ENCODE measurements around the gene RGS10.

RGS10 gene

GRCh38 chr10:119520283-119520682, 22.2 kb downstream of the RGS10 start:
- in situ Hi-C loops (cut with MboI; ENCODE audit: low sequenced_read_pairs), result no loop called here

GRCh38 chr10:119518936-119519335, 23.6 kb downstream of the RGS10 start:
- in situ Hi-C loops (cut with MboI; ENCODE audit: low sequenced_read_pairs), result no loop called here

- in situ Hi-C loops (cut with MboI; ENCODE audit: low sequenced_read_pairs), result no loop called here
These were observed 24.3 kb downstream of the RGS10 start for GRCh38 chr10:119518176-119518575.

- in situ Hi-C loops (cut with MboI; ENCODE audit: low sequenced_read_pairs), result no loop called here
These were observed 25.0 kb downstream of the RGS10 start for GRCh38 chr10:119517235-119518141.

DNA sequence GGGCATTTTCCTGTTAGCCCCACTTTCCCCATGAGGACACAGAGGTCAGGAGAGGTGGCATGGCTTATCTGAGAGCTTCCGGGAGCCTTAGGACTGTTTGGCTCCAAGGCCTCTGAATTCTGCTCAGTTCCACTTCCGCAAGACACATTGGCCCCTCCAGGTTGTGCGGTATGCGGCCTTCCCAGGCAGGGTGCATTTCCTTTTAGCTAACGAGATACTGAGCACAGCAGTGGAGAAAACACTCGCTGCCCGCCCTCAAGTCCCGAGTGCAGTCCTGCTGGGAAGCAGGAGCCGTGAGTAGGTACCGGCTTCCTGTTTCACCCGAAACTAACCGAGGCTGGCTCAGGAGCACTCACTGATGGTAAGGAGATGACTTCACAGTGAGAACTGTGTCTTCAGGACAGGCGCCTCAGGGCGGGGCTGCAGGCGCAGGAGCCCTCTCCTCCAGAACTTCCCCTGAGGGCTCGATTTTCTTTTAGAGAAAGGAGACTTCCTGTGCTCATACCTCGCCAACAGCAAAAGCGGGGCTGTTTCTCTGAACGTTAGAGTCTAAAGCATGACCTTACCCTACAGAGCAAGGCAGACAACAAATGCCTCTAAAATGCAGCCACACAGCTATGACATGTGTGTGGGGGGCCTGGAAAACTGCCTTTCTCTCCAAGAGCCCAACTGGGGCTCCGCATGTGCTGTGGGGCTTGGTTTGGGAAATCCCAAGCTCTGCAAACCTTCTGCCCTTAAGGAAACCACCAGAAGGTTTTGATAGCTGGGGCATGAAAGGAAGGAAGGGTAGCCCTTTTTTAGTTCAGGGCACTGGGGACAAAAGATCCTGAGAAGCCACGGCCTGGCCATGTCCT, 25.9 kb downstream of the RGS10 start:
- in situ Hi-C loops (cut with MboI; ENCODE audit: low sequenced_read_pairs), result no loop called here

DNA sequence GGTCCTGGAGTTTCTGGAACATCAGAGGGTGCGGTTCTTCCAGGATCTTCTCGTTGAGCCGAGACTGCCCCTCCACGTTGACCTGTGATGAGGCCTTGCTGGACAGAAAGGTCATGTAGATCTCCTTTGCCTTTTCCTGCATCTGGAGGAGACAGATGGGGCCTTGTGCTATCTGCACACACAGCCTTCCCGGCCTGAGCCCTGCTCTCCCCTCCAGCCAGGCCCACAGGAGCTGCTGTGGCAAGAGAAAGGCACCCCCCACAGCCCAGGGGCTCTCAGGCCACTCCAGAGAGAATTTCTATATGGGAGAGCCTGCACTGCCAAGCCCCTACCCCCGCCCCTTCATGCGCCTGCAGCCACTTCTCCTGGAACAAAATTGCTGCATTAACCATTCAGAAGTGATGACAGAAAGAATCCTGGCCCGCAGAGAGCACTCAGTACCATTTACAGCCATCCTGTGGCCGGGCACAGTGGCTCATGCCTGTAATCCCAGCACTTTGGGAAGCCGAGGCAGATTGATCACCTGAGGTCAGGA, 26.9 kb downstream of the RGS10 start:
- in situ Hi-C loops (cut with MboI; ENCODE audit: low sequenced_read_pairs), result no loop called here

DNA sequence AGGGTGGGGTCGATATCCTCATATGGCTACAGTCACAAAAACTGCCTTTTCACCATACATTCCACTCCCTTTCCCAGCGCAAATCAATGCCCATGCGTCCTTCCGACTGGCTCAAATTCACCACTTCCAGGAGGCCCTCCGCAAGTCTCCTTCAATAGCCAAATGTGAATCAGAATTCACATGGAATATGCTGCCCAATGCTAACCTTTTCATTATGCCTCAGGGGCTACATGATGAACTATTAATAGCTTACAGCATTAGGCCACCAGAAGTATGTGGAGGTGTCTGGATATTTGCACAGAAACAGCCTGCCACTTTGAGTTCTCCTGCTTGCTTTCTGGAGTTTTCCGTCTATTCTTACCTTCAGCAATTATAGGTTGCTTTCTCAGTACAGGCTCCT, 27.7 kb downstream of the RGS10 start:
- in situ Hi-C loops (cut with MboI; ENCODE audit: low sequenced_read_pairs), result no loop called here

DNA sequence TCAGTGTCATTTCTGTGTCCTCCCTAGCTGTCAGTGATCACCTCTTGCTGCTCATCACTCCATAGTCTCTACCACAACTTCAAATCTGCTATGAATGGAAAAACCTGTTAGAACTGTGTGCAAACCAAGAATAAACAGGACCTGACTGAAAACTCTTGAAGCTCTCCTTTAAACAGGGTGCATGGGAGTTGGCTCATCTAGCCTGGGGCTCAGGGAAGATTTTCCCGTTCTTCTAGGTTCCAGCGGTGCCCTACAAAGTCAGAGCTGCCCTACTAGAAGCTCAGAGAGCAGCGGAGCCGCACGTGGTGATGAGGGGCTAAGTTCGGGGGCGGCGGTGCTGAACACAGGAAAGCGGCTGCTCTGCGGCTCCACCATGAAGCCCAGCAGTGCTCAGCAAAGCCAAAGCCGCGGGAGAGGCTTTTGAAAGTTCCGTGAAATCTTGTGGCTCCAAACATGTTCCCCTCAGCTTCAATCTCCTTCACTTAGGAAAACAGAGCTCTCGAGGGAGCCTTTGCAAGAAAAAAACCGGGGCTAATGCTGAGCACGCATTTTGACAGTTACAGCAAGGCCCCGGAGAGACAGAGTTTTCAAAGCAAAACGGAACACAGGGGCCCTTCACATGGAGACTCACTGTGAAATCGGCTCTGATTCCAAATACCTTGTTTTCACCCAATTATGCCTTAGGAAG, 30.5 kb downstream of the RGS10 start:
- in situ Hi-C loops (cut with MboI; ENCODE audit: low sequenced_read_pairs), result no loop called here

GRCh38 chr10:119509909-119510451, 32.5 kb downstream of the RGS10 start:
- in situ Hi-C loops (cut with MboI; ENCODE audit: low sequenced_read_pairs), result no loop called here

GRCh38 chr10:119507115-119507514, 35.4 kb downstream of the RGS10 start:
- in situ Hi-C loops (cut with MboI; ENCODE audit: low sequenced_read_pairs), result no loop called here

DNA sequence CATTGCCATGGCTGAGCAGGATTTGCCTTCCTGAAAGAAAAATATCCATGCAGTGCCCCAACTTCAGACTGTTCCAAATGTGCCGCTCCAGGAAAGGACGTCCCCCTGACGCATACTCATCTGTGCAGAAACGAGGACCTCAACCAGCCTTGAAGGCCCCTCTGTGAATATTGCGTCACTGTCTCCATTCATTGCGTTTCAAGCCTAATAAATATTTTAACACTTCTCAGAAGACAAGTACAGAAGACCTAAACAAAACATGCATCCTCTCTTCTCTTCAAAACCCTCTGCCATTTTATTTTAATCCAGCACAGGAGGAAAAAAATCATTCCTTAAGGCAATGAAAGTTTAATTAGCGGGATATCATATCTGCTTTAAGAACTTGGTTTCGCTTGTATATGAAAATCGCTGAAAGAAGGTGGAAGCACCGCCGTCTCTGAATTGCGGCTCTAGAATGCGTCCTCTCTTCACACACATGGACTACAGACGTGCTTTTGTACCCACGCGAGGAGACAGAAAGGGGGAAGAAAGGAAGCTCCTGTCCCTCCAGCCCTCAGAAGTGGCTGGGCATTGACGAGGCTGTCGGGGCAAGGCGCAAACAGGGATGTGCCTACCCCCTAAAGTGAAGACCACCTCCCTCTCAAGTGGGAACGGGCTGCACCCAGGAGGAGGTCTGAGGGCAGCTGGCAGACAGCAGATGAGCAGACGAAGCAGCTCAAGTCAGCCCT, 36.8 kb downstream of the RGS10 start:
- in situ Hi-C loops (cut with MboI; ENCODE audit: low sequenced_read_pairs), result no loop called here

- in situ Hi-C loops (cut with MboI; ENCODE audit: low sequenced_read_pairs), result no loop called here
These were observed 37.4 kb downstream of the RGS10 start for GRCh38 chr10:119505131-119505551.

- in situ Hi-C loops (cut with MboI; ENCODE audit: low sequenced_read_pairs), result no loop called here
These were observed 37.9 kb downstream of the RGS10 start for GRCh38 chr10:119504651-119505050.

GRCh38 chr10:119503821-119504220, 38.7 kb downstream of the RGS10 start:
- in situ Hi-C loops (cut with MboI; ENCODE audit: low sequenced_read_pairs), result no loop called here

GRCh38 chr10:119502618-119503155, 39.8 kb downstream of the RGS10 start:
- in situ Hi-C loops (cut with MboI; ENCODE audit: low sequenced_read_pairs), result no loop called here

GRCh38 chr10:119502209-119502608, 40.3 kb downstream of the RGS10 start:
- in situ Hi-C loops (cut with MboI; ENCODE audit: low sequenced_read_pairs), result no loop called here

DNA sequence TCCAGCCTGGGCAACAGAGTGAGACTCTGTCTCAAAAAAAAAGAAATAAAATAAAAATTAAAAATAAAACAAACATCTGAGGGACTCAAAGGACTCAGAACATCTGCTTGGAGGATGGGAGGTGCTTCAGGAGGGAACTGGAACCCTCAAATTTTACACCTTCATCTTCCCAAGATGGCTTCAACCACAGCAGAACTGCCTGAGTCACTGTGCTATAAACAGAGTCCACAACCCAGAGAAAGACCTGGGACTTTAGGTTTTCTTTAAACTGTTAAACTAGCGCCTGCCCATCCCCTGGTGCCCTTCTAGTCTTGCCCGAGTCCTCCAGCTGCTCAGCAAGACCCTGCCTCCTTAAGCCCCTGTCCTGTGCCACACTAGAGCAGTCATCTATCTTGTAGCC, 40.8 kb downstream of the RGS10 start:
- in situ Hi-C loops (cut with MboI; ENCODE audit: low sequenced_read_pairs), result no loop called here

DNA sequence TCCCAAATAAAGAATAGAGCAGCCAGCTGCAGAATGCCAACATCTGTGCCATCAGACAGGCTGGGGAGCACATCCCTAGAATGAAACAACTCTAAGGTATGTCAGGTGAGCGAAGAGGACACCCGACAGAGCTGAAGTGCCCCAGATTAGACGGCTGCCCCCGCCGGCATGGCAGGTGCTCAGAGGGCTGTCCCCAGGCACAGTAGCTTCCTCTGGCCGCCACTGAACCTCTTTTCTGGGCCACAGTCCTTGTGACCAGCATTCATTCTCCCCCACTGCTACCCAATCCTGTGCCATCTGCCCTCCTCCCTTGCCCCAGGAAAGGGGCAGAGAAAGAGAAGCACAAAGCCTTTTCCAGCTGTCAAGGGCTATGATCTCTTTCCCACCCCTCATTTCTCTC, 41.7 kb downstream of the RGS10 start:
- in situ Hi-C loops (cut with MboI; ENCODE audit: low sequenced_read_pairs), result no loop called here

DNA sequence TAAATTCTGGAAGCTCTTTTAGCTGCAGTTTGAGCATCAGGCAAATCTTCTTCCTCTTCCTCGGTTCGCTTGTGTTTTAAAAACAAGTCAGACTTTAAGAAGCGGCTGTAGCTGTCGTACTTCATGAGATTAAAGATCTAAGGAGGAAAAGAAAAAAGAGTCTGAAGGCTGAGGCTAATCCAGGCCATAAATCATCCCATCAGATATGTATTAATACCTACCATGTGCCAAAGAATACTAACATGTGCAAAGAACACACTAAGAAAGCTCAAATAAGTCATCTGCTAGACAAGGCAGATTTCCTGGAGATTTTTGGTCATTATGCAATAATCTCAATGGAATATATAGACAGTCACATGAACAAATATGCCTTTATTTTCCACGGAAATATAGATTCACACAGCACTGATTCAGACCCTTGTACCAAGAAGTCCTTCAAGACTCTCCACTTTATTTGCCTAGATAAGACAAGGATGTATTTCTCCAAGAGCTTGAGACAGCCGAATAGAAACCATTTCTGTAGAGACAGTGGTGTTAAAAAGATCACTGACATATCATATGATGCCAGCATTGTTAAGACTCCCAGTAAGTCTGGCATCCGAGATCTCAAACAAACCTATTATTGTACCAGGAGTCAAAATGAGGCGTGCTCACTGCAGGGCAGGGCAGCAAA, 42.3 kb downstream of the RGS10 start:
- in situ Hi-C loops (cut with MboI; ENCODE audit: low sequenced_read_pairs), result no loop called here

Measured in HL-60/S4 (cell line).